ENCODE data around the gene COG5. TPM values are rescaled to one million over a fixed set of nuclear protein-coding genes. Genes with fewer than 3 reads are reported as not detected.

The COG5 gene
- total RNA-seq, 2 donors from 2014 or later = 50.1 to 102 TPM

GRCh38 chr7:107592361-107593024 lies 28.8 kb upstream of the COG5 start:
- H3K4me3 ChIP-seq = no peak overlapping the region
- H3K36me3 ChIP-seq (replicated peaks in 1 of 2; ENCODE audit: insufficient read depth in 1 of 2, low read depth in 2 of 2) = peaks cover 0 to 3% of the 10 kb centered on the region in 2 donors
- no peaks in the 10 kb centered on the region for H3K4me1 ChIP-seq
- ATAC-seq (no peak), DNase-seq (no peak)
- intact Hi-C loops (cut with DNase I) = no loop called here
- no peaks in the 10 kb centered on the region for H3K9me3 ChIP-seq
- no peak for TF ChIP-seq CTCF (IDR thresholded peaks at IDR 0.05)
- no peak for TF ChIP-seq POLR2A (IDR thresholded peaks at IDR 0.05)
- 95 to 96% methylated on average over 5 of the region's 5 CpGs for WGBS, 2 donors
- H3K27me3 ChIP-seq = no peaks in the 10 kb centered on the region
- H3K27ac ChIP-seq = no peak overlapping the region

- ATAC-seq (no peak), DNase-seq (no peak)
- H3K4me1 ChIP-seq = no peaks in the 10 kb centered on the region
- peaks cover 0 to 3% of the 10 kb centered on the region in 2 donors for H3K36me3 ChIP-seq (replicated peaks in 1 of 2; ENCODE audit: insufficient read depth in 1 of 2, low read depth in 2 of 2)
- H3K4me3 ChIP-seq = no peak overlapping the region
- TF ChIP-seq CTCF (IDR thresholded peaks at IDR 0.05) = no peak
- no peak for TF ChIP-seq POLR2A (IDR thresholded peaks at IDR 0.05)
- intact Hi-C loops (cut with DNase I) = no loop called here
- 51 to 64% methylated on average over 3 of the region's 3 CpGs for WGBS, 2 donors
- H3K27me3 ChIP-seq = no peaks in the 10 kb centered on the region
- H3K27ac ChIP-seq = no peak overlapping the region
- H3K9me3 ChIP-seq = no peaks in the 10 kb centered on the region
These were observed 27.7 kb upstream of the COG5 start for GRCh38 chr7:107591421-107591820.

GRCh38 chr7:107588529-107589130 lies 24.9 kb upstream of the COG5 start:
- peaks cover 0 to 2% of the 10 kb centered on the region in 2 donors for H3K36me3 ChIP-seq (replicated peaks in 1 of 2; ENCODE audit: insufficient read depth in 1 of 2, low read depth in 2 of 2)
- DNase-seq (no peak), ATAC-seq (no peak)
- no peak overlapping the region for H3K27ac ChIP-seq
- H3K4me1 ChIP-seq = no peaks in the 10 kb centered on the region
- TF ChIP-seq POLR2A (IDR thresholded peaks at IDR 0.05) = no peak
- TF ChIP-seq CTCF (IDR thresholded peaks at IDR 0.05) = no peak
- H3K9me3 ChIP-seq = no peaks in the 10 kb centered on the region
- no peaks in the 10 kb centered on the region for H3K27me3 ChIP-seq
- WGBS, 2 donors = 90 to 92% methylated on average over 5 of the region's 5 CpGs
- intact Hi-C loops (cut with DNase I) = no loop called here
- H3K4me3 ChIP-seq = no peak overlapping the region

- DNase-seq (no peak), ATAC-seq (no peak)
- H3K27me3 ChIP-seq = no peaks in the 10 kb centered on the region
- H3K36me3 ChIP-seq (replicated peaks in 1 of 2; ENCODE audit: insufficient read depth in 1 of 2, low read depth in 2 of 2) = peaks cover 0 to 2% of the 10 kb centered on the region in 2 donors
- WGBS, 2 donors = 79 to 87% methylated on average over 2 of the region's 2 CpGs
- no peak overlapping the region for H3K27ac ChIP-seq
- no peak overlapping the region for H3K4me3 ChIP-seq
- intact Hi-C loops (cut with DNase I) = no loop called here
- no peaks in the 10 kb centered on the region for H3K9me3 ChIP-seq
- no peak for TF ChIP-seq POLR2A (IDR thresholded peaks at IDR 0.05)
- TF ChIP-seq CTCF (IDR thresholded peaks at IDR 0.05) = no peak
- H3K4me1 ChIP-seq = peaks cover 11% of the 10 kb centered on the region
These were observed 21.0 kb upstream of the COG5 start for GRCh38 chr7:107584716-107585115.

- ATAC-seq (no peak), DNase-seq (no peak)
- H3K36me3 ChIP-seq (replicated peaks in 1 of 2; ENCODE audit: insufficient read depth in 1 of 2, low read depth in 2 of 2) = no peaks in the 10 kb centered on the region
- TF ChIP-seq CTCF (IDR thresholded peaks at IDR 0.05) = no peak
- H3K27ac ChIP-seq = no peak overlapping the region
- no peak overlapping the region for H3K4me3 ChIP-seq
- H3K27me3 ChIP-seq = no peaks in the 10 kb centered on the region
- intact Hi-C loops (cut with DNase I) = no loop called here
- 86 to 88% methylated on average over 2 of the region's 2 CpGs for WGBS, 2 donors
- H3K9me3 ChIP-seq = no peaks in the 10 kb centered on the region
- peaks cover 11% of the 10 kb centered on the region for H3K4me1 ChIP-seq
These were observed 19.2 kb upstream of the COG5 start for GRCh38 chr7:107582875-107583274.
